Mucosa of descending colon (tissue), 3 donors: ENCODE data around the gene SSBP1. TPM values are rescaled to one million over a fixed set of nuclear protein-coding genes. Genes with fewer than 3 reads are reported as not detected.

ENCODE experiments used
- ATAC-seq: fragments of 200-7000 bp; cut with Tn5 transposase; one replicate; pipeline ENCODE4 v1.9.1; 2020; ENCODE audit warnings: mild to moderate bottlenecking, moderate library complexity
- DNase-seq, 3 donors: peaks; one replicate each; pipeline ENCODE4 v3.0.0-alpha.2; 2020
- H3K36me3 ChIP-seq: fragments of 200-600 bp; one replicate; pipeline ENCODE4 v1.8.0; 2021; ENCODE audit warnings: low read depth, mild to moderate bottlenecking
- H3K4me1 ChIP-seq: fragments of 200-600 bp; one replicate; pipeline ENCODE4 v1.8.0; 2021; ENCODE audit warnings: low read depth, mild to moderate bottlenecking
- H3K4me3 ChIP-seq: fragments of 200-600 bp; one replicate; pipeline ENCODE4 v1.8.0; 2021; ENCODE audit warnings: mild to moderate bottlenecking
- H3K9me3 ChIP-seq: fragments of 200-600 bp; one replicate; pipeline ENCODE4 v1.8.0; 2021; ENCODE audit warnings: mild to moderate bottlenecking
- CTCF ChIP-seq: fragments of 200-600 bp; IDR thresholded peaks from one replicate; pipeline ENCODE4 v1.8.0; 2022; ENCODE audit warnings: antibody characterized with exemption, mild to moderate bottlenecking
- intact Hi-C, 2 donors: fragments of 100-400 bp; cut with DNase I in 1 of 2; cut with micrococcal nuclease in 1 of 2; formaldehyde crosslinking; loops; one replicate each; pipeline versions ENCODE4 v1.11.0 to v1.11.1; 2022; cut with DNase I, micrococcal nuclease
- total RNA-seq, 3 donors: library from RNA; stranded (reverse); fragmentation: NEBNext Ultra II Directional in 2 of 3; extraction: Animal tissue kit (Norgen Biotek cat#: 25700) in 2 of 3; gene quantifications; one replicate each; pipeline versions ENCODE4 v1.2.1 to v1.2.4, GENCODE V29; 2021 to 2023
- donor health status: DM: no; HTN: no; CAD: no; lungs with moderate emphysema.
- donor health status: DM: no; HTN: no; CAD: no.
- donor health status: DM: no; HTN: yes; CAD: no.

SSBP1 gene
- total RNA-seq, 3 donors from 2014 or later: 67.3 to 96.4 (median 81.6) TPM

GRCh38 chr7:141715794-141716689 is 22.1 kb upstream of the SSBP1 start:
- TF ChIP-seq CTCF: no peak
- Histone ChIP-seq H3K4me1 (no peaks in the 10 kb centered on the region), H3K36me3 (no peaks in the 10 kb centered on the region), H3K9me3 (no peaks in the 10 kb centered on the region), H3K4me3 (no peak overlapping the region)
- intact Hi-C loops: no loop called here
- ATAC-seq (no peak), DNase-seq (no peak)

GRCh38 chr7:141717450-141717849 is 20.7 kb upstream of the SSBP1 start:
- Histone ChIP-seq H3K9me3 (no peaks in the 10 kb centered on the region), H3K36me3 (no peaks in the 10 kb centered on the region), H3K4me3 (no peak overlapping the region), H3K4me1 (no peaks in the 10 kb centered on the region)
- TF ChIP-seq CTCF: no peak
- DNase-seq (no peak), ATAC-seq (no peak)
- intact Hi-C loops: no loop called here

GRCh38 chr7:141722529-141722928 is 15.6 kb upstream of the SSBP1 start:
- no peak for TF ChIP-seq CTCF
- Histone ChIP-seq H3K4me3 (no peak overlapping the region), H3K4me1 (no peaks in the 10 kb centered on the region), H3K9me3 (no peaks in the 10 kb centered on the region), H3K36me3 (no peaks in the 10 kb centered on the region)
- DNase-seq (no peak), ATAC-seq (no peak)
- intact Hi-C loops: no loop called here

- DNase-seq (no peak), ATAC-seq (no peak)
- TF ChIP-seq CTCF: no peak
- intact Hi-C loops: no loop called here
- Histone ChIP-seq H3K4me3 (no peak overlapping the region), H3K4me1 (no peaks in the 10 kb centered on the region), H3K9me3 (no peaks in the 10 kb centered on the region), H3K36me3 (no peaks in the 10 kb centered on the region)
Measured at GRCh38 chr7:141729020-141729419, 9.1 kb upstream of the SSBP1 start.

GRCh38 chr7:141731476-141732149 is 6.5 kb upstream of the SSBP1 start:
- Histone ChIP-seq H3K4me1 (no peaks in the 10 kb centered on the region), H3K4me3 (no peak overlapping the region), H3K9me3 (no peaks in the 10 kb centered on the region), H3K36me3 (no peaks in the 10 kb centered on the region)
- no peak for TF ChIP-seq CTCF
- DNase-seq: no peak
- no peak for ATAC-seq
- intact Hi-C loops: no loop called here
